Stimulated activated memory B cell treated with anti-CD40 and anti-IgM and Interleukin-4, amounts not matched to agents 10 μg/mL and 1 μg/mL and 100 μg/mL, for 72 hours (primary cell): ENCODE data around the gene FRMD5.

Source experiments
- ATAC-seq: fragments of 150-1000 bp; cut with Tn5 transposase; 2 replicates; pipeline ENCODE4 v1.10.0; 2021
- H3K27ac Mint-ChIP-seq: one replicate; pipeline ENCODE4 v1.8.0; 2022; ENCODE audit warnings: mild to moderate bottlenecking, mixed read lengths
- H3K27me3 Mint-ChIP-seq: one replicate; pipeline ENCODE4 v1.8.0; 2022; ENCODE audit warnings: mixed read lengths
- H3K36me3 Mint-ChIP-seq: one replicate; pipeline ENCODE4 v1.8.0; 2022; ENCODE audit warnings: mixed read lengths
- H3K4me1 Mint-ChIP-seq: one replicate; pipeline ENCODE4 v1.8.0; 2022; ENCODE audit warnings: mixed read lengths
- H3K4me3 Mint-ChIP-seq: one replicate; pipeline ENCODE4 v1.8.0; 2022; ENCODE audit warnings: mild to moderate bottlenecking, moderate library complexity, mixed read lengths
- H3K9me3 Mint-ChIP-seq: one replicate; pipeline ENCODE4 v1.8.0; 2022; ENCODE audit warnings: mixed read lengths

The FRMD5 gene

GRCh38 chr15:44092221-44092620 lies 102.8 kb downstream of the FRMD5 start:
- Mint-ChIP-seq H3K27me3 (peaks cover 31% of the 10 kb centered on the region), H3K36me3 (no peaks in the 10 kb centered on the region), H3K4me3 (no peak overlapping the region), H3K27ac (no peak overlapping the region), H3K9me3 (no peaks in the 10 kb centered on the region), H3K4me1 (no peaks in the 10 kb centered on the region)
- ATAC-seq: no peak

- H3K36me3 Mint-ChIP-seq: no peaks in the 10 kb centered on the region
- H3K27me3 Mint-ChIP-seq: peaks cover 5% of the 10 kb centered on the region
- H3K4me1 Mint-ChIP-seq: peaks cover 8% of the 10 kb centered on the region
- no peak overlapping the region for H3K4me3 Mint-ChIP-seq
- no peak overlapping the region for H3K27ac Mint-ChIP-seq
- no peak for ATAC-seq
- H3K9me3 Mint-ChIP-seq: no peaks in the 10 kb centered on the region
Observed at GRCh38 chr15:44087578-44088465, 107.2 kb downstream of the FRMD5 start.

GRCh38 chr15:44084770-44085169 lies 110.3 kb downstream of the FRMD5 start:
- Mint-ChIP-seq H3K9me3 (no peaks in the 10 kb centered on the region), H3K27ac (no peak overlapping the region), H3K4me3 (no peak overlapping the region), H3K4me1 (peaks cover 15% of the 10 kb centered on the region), H3K36me3 (no peaks in the 10 kb centered on the region), H3K27me3 (no peaks in the 10 kb centered on the region)
- no peak for ATAC-seq

GRCh38 chr15:44084171-44084570 lies 110.9 kb downstream of the FRMD5 start:
- no peaks in the 10 kb centered on the region for H3K27me3 Mint-ChIP-seq
- H3K4me1 Mint-ChIP-seq: peaks cover 15% of the 10 kb centered on the region

GRCh38 chr15:44082558-44083157 lies 112.4 kb downstream of the FRMD5 start:
- peaks cover 6% of the 10 kb centered on the region for H3K36me3 Mint-ChIP-seq
- H3K4me1 Mint-ChIP-seq: peaks cover 15% of the 10 kb centered on the region
- H3K27ac Mint-ChIP-seq: no peak overlapping the region
- ATAC-seq: no peak
- no peak overlapping the region for H3K4me3 Mint-ChIP-seq
- no peaks in the 10 kb centered on the region for H3K9me3 Mint-ChIP-seq
- H3K27me3 Mint-ChIP-seq: peaks cover 9% of the 10 kb centered on the region

More at GRCh38 chr15:44084171-44084570, 110.9 kb downstream of the FRMD5 start:
- H3K9me3 Mint-ChIP-seq: no peaks in the 10 kb centered on the region
- no peak overlapping the region for H3K4me3 Mint-ChIP-seq
- H3K36me3 Mint-ChIP-seq: no peaks in the 10 kb centered on the region
- H3K27ac Mint-ChIP-seq: no peak overlapping the region
- ATAC-seq: no peak

GRCh38 chr15:44081026-44082013 lies 113.8 kb downstream of the FRMD5 start:
- peaks cover 9% of the 10 kb centered on the region for H3K27me3 Mint-ChIP-seq

DNA sequence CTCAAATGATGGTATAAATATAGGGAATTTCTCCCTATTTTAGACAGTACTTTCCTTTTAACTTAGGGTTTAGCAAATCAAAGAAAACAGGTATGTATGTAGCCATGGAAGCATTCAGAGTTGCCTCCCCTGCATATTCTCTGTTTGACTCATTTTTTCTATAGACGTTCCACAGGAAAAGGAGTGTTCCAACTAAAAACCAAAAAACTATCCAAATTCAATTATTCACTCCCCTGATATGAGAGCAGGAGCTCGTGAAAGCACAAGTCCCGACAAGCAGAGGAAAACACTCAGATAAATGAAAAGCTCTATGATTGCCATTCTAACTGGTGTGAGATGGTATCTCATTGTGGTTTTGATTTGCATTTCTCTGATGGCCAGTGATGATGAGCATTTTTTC lies 119.5 kb downstream of the FRMD5 start:
- Mint-ChIP-seq H3K4me3 (no peak overlapping the region), H3K27me3 (peaks cover 15% of the 10 kb centered on the region), H3K9me3 (no peaks in the 10 kb centered on the region), H3K36me3 (peaks cover 6% of the 10 kb centered on the region), H3K4me1 (no peaks in the 10 kb centered on the region), H3K27ac (no peak overlapping the region)
- ATAC-seq: no peak

More at GRCh38 chr15:44081026-44082013, 113.8 kb downstream of the FRMD5 start:
- no peaks in the 10 kb centered on the region for H3K9me3 Mint-ChIP-seq
- no peak for ATAC-seq
- no peak overlapping the region for H3K4me3 Mint-ChIP-seq
- H3K36me3 Mint-ChIP-seq: peaks cover 6% of the 10 kb centered on the region
- H3K27ac Mint-ChIP-seq: no peak overlapping the region
- peaks cover 15% of the 10 kb centered on the region for H3K4me1 Mint-ChIP-seq

DNA sequence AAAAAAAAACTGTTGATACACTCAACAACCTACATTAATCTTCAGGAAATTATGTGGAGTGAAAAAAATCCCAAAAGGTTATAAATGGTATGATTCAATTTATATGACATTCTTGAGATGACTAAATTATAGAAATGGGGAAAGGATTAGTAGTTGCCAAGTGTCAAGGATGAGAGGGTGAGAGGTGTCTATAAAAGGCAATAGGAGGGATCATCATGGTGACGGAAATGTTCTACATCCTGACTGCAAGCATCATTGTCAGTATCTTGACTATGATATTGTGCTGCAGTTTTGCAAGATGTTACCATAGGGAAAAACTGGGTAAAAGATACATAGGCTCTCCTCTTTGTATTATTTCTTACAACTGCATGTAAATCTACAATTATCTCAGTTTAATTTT lies 125.6 kb downstream of the FRMD5 start:
- ATAC-seq: no peak
- peaks cover 13% of the 10 kb centered on the region for H3K27me3 Mint-ChIP-seq
- H3K4me1 Mint-ChIP-seq: peaks cover 7% of the 10 kb centered on the region
- no peaks in the 10 kb centered on the region for H3K36me3 Mint-ChIP-seq
- H3K9me3 Mint-ChIP-seq: no peaks in the 10 kb centered on the region
- no peak overlapping the region for H3K4me3 Mint-ChIP-seq
- no peak overlapping the region for H3K27ac Mint-ChIP-seq

DNA sequence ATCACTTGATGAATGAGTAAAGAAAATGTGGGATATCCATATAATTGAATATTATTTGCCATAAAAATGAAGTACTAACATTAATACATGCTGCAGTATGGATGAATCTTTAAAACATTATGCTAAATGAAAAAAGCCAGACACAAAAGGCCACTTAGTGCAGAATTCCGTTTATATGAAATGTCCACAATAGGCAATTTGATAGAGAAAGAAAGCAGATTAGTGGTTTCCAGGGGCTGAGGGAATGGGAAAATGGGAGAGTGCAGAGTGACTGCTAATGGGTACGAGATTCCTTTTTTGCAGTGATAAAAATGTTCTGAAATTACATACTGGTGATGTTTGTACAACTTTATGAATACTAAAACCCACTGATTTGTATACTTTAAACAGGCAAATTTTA lies 126.7 kb downstream of the FRMD5 start:
- H3K27ac Mint-ChIP-seq: no peak overlapping the region

DNA sequence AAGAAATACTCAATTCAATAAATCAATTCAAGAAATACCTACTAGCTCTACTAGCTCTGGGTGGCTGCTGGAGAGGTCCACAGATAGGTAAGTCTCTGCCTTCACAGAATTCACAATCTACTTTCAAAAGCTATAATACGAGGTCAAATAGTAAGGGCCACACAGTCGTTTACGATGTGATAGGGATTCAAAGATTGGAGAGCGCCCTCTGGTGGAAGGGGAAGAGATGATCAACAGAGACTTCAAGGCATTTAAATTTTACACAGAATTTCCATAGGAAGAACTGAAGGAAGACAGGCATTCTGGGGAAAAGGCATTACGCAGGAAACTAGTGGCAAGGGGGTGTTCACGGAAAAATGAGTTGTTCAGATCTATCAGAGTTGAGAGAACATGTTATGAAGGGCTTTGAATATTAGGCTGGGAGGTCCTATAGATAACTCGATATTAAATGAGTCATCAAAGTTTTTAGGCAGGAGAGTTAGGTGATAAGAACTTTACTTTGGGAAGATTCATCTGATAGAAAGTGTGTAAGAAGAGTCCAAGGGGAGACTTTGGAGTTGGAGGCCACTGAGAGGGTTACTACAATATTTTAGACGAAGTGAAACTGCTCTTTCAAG lies 128.8 kb downstream of the FRMD5 start:
- Mint-ChIP-seq H3K36me3 (no peaks in the 10 kb centered on the region), H3K27me3 (peaks cover 13% of the 10 kb centered on the region), H3K4me1 (peaks cover 7% of the 10 kb centered on the region), H3K4me3 (no peak overlapping the region), H3K27ac (no peak overlapping the region), H3K9me3 (no peaks in the 10 kb centered on the region)
- no peak for ATAC-seq

More for the DNA sequence above, 126.7 kb downstream of the FRMD5 start:
- H3K9me3 Mint-ChIP-seq: no peaks in the 10 kb centered on the region
- no peak for ATAC-seq
- no peaks in the 10 kb centered on the region for H3K36me3 Mint-ChIP-seq
- H3K27me3 Mint-ChIP-seq: peaks cover 13% of the 10 kb centered on the region
- H3K4me1 Mint-ChIP-seq: peaks cover 7% of the 10 kb centered on the region
- H3K4me3 Mint-ChIP-seq: no peak overlapping the region

- no peaks in the 10 kb centered on the region for H3K9me3 Mint-ChIP-seq
- no peaks in the 10 kb centered on the region for H3K36me3 Mint-ChIP-seq
- H3K27ac Mint-ChIP-seq: no peak overlapping the region
- H3K27me3 Mint-ChIP-seq: peaks cover 13% of the 10 kb centered on the region
- peaks cover 7% of the 10 kb centered on the region for H3K4me1 Mint-ChIP-seq
- ATAC-seq: no peak
- H3K4me3 Mint-ChIP-seq: no peak overlapping the region
Observed at GRCh38 chr15:44064706-44065105, 130.4 kb downstream of the FRMD5 start.

DNA sequence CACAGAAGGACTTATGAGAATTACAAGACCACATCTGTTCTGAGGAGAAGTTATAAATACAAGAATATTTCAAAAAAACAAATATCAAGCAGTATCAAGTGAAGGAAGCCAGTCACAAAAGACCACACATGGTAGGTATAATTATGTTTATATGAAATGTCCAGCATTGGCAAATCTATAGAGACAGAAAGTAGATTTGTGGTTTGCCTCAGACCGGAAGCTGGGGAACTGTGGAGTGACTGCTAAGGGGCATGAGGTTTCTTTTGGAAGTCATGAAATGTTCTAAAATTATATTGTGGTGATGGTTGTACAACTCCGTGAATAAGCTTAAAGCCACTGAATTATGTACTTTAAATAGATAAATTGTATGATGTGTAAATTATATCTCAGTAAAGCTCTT lies 136.9 kb downstream of the FRMD5 start:
- no peaks in the 10 kb centered on the region for H3K36me3 Mint-ChIP-seq
- H3K4me3 Mint-ChIP-seq: no peak overlapping the region
- ATAC-seq: no peak
- H3K9me3 Mint-ChIP-seq: no peaks in the 10 kb centered on the region
- H3K27me3 Mint-ChIP-seq: peaks cover 23% of the 10 kb centered on the region
- no peak overlapping the region for H3K27ac Mint-ChIP-seq
- no peaks in the 10 kb centered on the region for H3K4me1 Mint-ChIP-seq

DNA sequence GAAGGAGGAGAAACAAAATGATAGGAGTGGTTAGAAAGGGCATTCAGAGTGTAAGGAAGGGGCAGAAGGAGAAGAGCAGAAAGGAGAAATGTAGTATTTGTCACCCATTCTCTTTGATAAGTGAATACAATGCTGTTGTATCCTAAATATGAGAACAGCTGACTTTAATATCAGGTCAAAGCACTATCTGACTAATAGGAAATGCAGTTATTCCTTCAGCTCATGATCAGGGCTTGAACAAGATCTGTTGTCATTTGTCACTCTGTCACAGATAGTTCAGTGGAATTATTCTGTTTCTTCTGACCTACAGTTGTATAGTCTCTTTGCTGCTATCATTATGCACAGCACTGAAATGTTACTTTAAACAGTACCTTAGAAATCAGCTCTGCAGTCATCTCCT lies 149.4 kb downstream of the FRMD5 start:
- Mint-ChIP-seq H3K27ac (no peak overlapping the region), H3K36me3 (no peaks in the 10 kb centered on the region), H3K27me3 (peaks cover 27% of the 10 kb centered on the region), H3K4me1 (no peaks in the 10 kb centered on the region), H3K9me3 (peaks cover 5% of the 10 kb centered on the region), H3K4me3 (no peak overlapping the region)
- ATAC-seq: no peak

- no peak overlapping the region for H3K4me3 Mint-ChIP-seq
- H3K27ac Mint-ChIP-seq: no peak overlapping the region
- H3K36me3 Mint-ChIP-seq: no peaks in the 10 kb centered on the region
- H3K4me1 Mint-ChIP-seq: no peaks in the 10 kb centered on the region
- H3K27me3 Mint-ChIP-seq: peaks cover 31% of the 10 kb centered on the region
- no peak for ATAC-seq
- H3K9me3 Mint-ChIP-seq: peaks cover 6% of the 10 kb centered on the region
Observed at GRCh38 chr15:44045217-44045616, 149.9 kb downstream of the FRMD5 start.

- ATAC-seq: no peak
- no peaks in the 10 kb centered on the region for H3K36me3 Mint-ChIP-seq
- no peak overlapping the region for H3K27ac Mint-ChIP-seq
- peaks cover 58% of the 10 kb centered on the region for H3K27me3 Mint-ChIP-seq
- H3K9me3 Mint-ChIP-seq: peaks cover 9% of the 10 kb centered on the region
- H3K4me1 Mint-ChIP-seq: no peaks in the 10 kb centered on the region
- no peak overlapping the region for H3K4me3 Mint-ChIP-seq
Observed at GRCh38 chr15:44038755-44039191, 156.3 kb downstream of the FRMD5 start.
